ENCODE results near the gene AHSA1. TPM values are rescaled to one million over a fixed set of nuclear protein-coding genes. Genes with fewer than 3 reads are reported as not detected.
"Not testable (repeated sequence)": the region's sequence is repeated elsewhere in the genome, so short reads cannot be mapped to it uniquely, and the experiment has no call there.

AHSA1 gene
- polyA plus RNA-seq, 1 of the 3 experiments (the other 2 are of a cell fraction): 366 TPM

DNA sequence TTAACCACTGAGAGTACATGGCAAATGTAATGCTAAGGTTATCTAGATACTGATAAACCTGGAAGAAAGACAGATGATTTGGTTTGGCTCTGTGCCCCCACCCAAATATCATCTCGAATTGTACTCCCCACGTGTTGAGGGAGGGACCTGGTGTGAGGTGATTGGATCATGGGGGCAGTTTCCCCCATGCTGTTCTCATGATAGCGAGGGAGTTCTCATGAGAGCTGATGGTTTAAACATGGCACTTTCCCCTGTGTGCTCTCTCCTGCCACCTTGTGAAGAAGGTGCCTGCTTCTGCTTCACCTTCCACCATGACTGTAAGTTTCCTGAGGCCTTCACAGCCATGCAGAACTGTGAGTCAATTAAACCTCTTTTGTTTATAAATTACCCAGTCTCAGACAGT, 48.8 kb upstream of the AHSA1 start:
- CTCF ChIA-PET: interaction anchor here (0.6 to 1.0 kb wide), 3 partner anchors 16 to 285 kb away, joined by 3 read pairs; no protein-coding TSS in a partner anchor
- no peak overlapping the region for H3K4me3 ChIP-seq (ENCODE audit: low read depth in 2 of 2, low read length in 1 of 2)
- no peak overlapping the region for H2AFZ ChIP-seq (ENCODE audit: low read depth)
- no peaks in the 10 kb centered on the region for H4K20me1 ChIP-seq (ENCODE audit: insufficient read depth)
- no peaks in the 10 kb centered on the region for H3F3A ChIP-seq (replicated peaks; ENCODE audit: insufficient read depth)
- TF ChIP-seq TAF1 (IDR thresholded peaks at IDR 0.05; ENCODE audit: borderline replicate concordance, low read depth, low read length) (no peak), GABPA (IDR thresholded peaks at IDR 0.05; ENCODE audit: low read depth) (no peak), JUND (IDR thresholded peaks at IDR 0.05) (no peak), FOSL2 (IDR thresholded peaks at IDR 0.05; ENCODE audit: borderline replicate concordance, low read depth) (no peak), FOXJ3 (CRISPR knock-in tag; IDR thresholded peaks at IDR 0.05) (no peak), NFIC (IDR thresholded peaks at IDR 0.05; ENCODE audit: borderline replicate concordance) (no peak), MXI1 (IDR thresholded peaks at IDR 0.05; ENCODE audit: low read depth, low read length) (no peak), TEAD4 (IDR thresholded peaks at IDR 0.05; ENCODE audit: borderline replicate concordance, insufficient read depth) (no peak), TCF12 (IDR thresholded peaks at IDR 0.05) (no peak), CHD2 (IDR thresholded peaks at IDR 0.05; ENCODE audit: low read length, partially characterized antibody) (no peak), YY1 (IDR thresholded peaks at IDR 0.05; ENCODE audit: low read depth) (no peak), RFX5 (IDR thresholded peaks at IDR 0.05; ENCODE audit: low read length) (no peak), REST (IDR thresholded peaks at IDR 0.05; ENCODE audit: low read depth, low read length) (no peak), SIN3A (IDR thresholded peaks at IDR 0.05; ENCODE audit: borderline replicate concordance, low read depth, low read length) (no peak)
- TF ChIP-seq, protein P1, sequence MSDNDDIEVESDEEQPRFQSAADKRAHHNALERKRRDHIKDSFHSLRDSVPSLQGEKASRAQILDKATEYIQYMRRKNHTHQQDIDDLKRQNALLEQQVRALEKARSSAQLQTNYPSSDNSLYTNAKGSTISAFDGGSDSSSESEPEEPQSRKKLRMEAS (IDR thresholded peaks at IDR 0.05; ENCODE audit: low read depth): no peak
- TF ChIP-seq, protein P2, sequence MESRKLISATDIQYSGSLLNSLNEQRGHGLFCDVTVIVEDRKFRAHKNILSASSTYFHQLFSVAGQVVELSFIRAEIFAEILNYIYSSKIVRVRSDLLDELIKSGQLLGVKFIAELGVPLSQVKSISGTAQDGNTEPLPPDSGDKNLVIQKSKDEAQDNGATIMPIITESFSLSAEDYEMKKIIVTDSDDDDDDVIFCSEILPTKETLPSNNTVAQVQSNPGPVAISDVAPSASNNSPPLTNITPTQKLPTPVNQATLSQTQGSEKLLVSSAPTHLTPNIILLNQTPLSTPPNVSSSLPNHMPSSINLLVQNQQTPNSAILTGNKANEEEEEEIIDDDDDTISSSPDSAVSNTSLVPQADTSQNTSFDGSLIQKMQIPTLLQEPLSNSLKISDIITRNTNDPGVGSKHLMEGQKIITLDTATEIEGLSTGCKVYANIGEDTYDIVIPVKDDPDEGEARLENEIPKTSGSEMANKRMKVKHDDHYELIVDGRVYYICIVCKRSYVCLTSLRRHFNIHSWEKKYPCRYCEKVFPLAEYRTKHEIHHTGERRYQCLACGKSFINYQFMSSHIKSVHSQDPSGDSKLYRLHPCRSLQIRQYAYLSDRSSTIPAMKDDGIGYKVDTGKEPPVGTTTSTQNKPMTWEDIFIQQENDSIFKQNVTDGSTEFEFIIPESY (IDR thresholded peaks at IDR 0.05; ENCODE audit: borderline replicate concordance, low read depth): no peak
- no peaks in the 10 kb centered on the region for H3K79me2 ChIP-seq (ENCODE audit: insufficient read depth)
- H3K36me3 ChIP-seq (replicated peaks in 1 of 2; ENCODE audit: control insufficient read depth in 1 of 2, insufficient read depth in 2 of 2, low read length in 1 of 2): no peaks in the 10 kb centered on the region
- no peak for DNase-seq
- H3K27ac ChIP-seq (ENCODE audit: low read depth in 2 of 2, low read length in 1 of 2): no peak overlapping the region
- no peak overlapping the region for H3K4me2 ChIP-seq
- H3K27me3 ChIP-seq (ENCODE audit: insufficient read depth): no peaks in the 10 kb centered on the region
- 63% methylated on average over 3 of the region's 3 CpGs for WGBS (ENCODE audit: low lambda C conversion rate)
- H3K9ac ChIP-seq: no peak overlapping the region
- H3K4me1 ChIP-seq (ENCODE audit: control insufficient read depth in 1 of 2, insufficient read depth in 2 of 2, low read depth in 1 of 2, low read length in 1 of 2): no peaks in the 10 kb centered on the region
- no peaks in the 10 kb centered on the region for H3K9me3 ChIP-seq
- POLR2A ChIA-PET: no interaction called here
- no peaks in the 10 kb centered on the region for H3K9me2 ChIP-seq

DNA sequence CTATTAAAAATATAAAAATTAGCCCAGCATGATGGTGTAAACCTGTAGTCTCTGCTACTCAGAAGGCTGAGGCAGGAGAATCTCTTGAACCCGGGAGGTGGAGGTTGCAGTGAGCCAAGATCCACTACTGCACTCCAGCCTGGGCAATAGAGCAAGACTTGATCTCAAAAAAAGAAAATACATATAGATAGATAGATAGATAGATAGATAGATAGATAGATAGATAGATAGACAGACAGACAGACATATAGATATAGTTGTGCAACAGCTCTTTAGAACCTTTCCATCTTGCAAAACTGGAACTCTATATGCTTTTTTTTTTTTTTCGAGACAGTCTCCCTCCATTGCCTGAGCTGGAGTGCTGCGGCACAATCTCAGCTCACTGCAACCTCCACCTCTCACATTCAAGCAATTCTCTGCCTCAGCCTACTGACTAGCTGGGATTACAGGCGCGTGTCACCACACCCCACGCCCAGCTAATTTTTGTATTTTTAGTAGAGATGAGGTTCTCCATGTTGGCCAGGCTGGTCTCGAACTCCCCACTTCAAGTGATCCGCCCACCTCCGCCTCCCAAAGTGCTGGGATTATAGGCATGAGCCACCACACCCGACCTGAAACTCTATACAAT, 42.4 kb upstream of the AHSA1 start:
- H3K36me3 ChIP-seq (replicated peaks in 1 of 2; ENCODE audit: control insufficient read depth in 1 of 2, insufficient read depth in 2 of 2, low read length in 1 of 2); H3K4me3 ChIP-seq (ENCODE audit: low read depth in 2 of 2, low read length in 1 of 2): not testable (repeated sequence)

GRCh38 chr14:77416098-77416497, 41.8 kb upstream of the AHSA1 start:
- not testable (repeated sequence) for H3K27me3 ChIP-seq (ENCODE audit: insufficient read depth)
- CTCF ChIA-PET: interaction anchor here (1.1 kb wide), 1 partner anchor 100 kb away, joined by 3 read pairs; no protein-coding TSS in a partner anchor

More for the DNA sequence above, 42.4 kb upstream of the AHSA1 start:
- WGBS (ENCODE audit: low lambda C conversion rate): 87% methylated on average over 10 of the region's 10 CpGs
- H3K4me1 ChIP-seq (ENCODE audit: control insufficient read depth in 1 of 2, insufficient read depth in 2 of 2, low read depth in 1 of 2, low read length in 1 of 2); H3K9me2 ChIP-seq; H3K79me2 ChIP-seq (ENCODE audit: insufficient read depth); H3K27ac ChIP-seq (ENCODE audit: low read depth in 2 of 2, low read length in 1 of 2); H3K27me3 ChIP-seq (ENCODE audit: insufficient read depth); H2AFZ ChIP-seq (ENCODE audit: low read depth); H3F3A ChIP-seq (replicated peaks; ENCODE audit: insufficient read depth); H3K9me3 ChIP-seq; H4K20me1 ChIP-seq (ENCODE audit: insufficient read depth); H3K4me2 ChIP-seq; H3K9ac ChIP-seq; POLR2A ChIA-PET; DNase-seq: not testable (repeated sequence)
- CTCF ChIA-PET: interaction anchor here (1.1 kb wide), 1 partner anchor 100 kb away, joined by 3 read pairs; no protein-coding TSS in a partner anchor

More at GRCh38 chr14:77416098-77416497, 41.8 kb upstream of the AHSA1 start:
- H3K4me2 ChIP-seq; H3K27ac ChIP-seq (ENCODE audit: low read depth in 2 of 2, low read length in 1 of 2); H3K4me1 ChIP-seq (ENCODE audit: control insufficient read depth in 1 of 2, insufficient read depth in 2 of 2, low read depth in 1 of 2, low read length in 1 of 2); H3K79me2 ChIP-seq (ENCODE audit: insufficient read depth); H4K20me1 ChIP-seq (ENCODE audit: insufficient read depth); H2AFZ ChIP-seq (ENCODE audit: low read depth); H3F3A ChIP-seq (replicated peaks; ENCODE audit: insufficient read depth); H3K9me2 ChIP-seq; H3K4me3 ChIP-seq (ENCODE audit: low read depth in 2 of 2, low read length in 1 of 2); H3K9me3 ChIP-seq; POLR2A ChIA-PET; DNase-seq; H3K9ac ChIP-seq: not testable (repeated sequence)
- peaks cover 1 to 11% of the 10 kb centered on the region in 2 experiments for H3K36me3 ChIP-seq (replicated peaks in 1 of 2; ENCODE audit: control insufficient read depth in 1 of 2, insufficient read depth in 2 of 2, low read length in 1 of 2)
- WGBS (ENCODE audit: low lambda C conversion rate): 100% methylated on average over 1 of the region's 3 CpGs

All from SK-N-SH (cell line).